ENCODE results near the gene SULT1B1.

Gene SULT1B1

GRCh38 chr4:69710580-69710979 is 49.8 kb downstream of the SULT1B1 start:
- no peak overlapping the region for H2AK5ac ChIP-seq (ENCODE audit: low read length)
- no peak overlapping the region for H3K9ac ChIP-seq (ENCODE audit: low read length)
- no peak overlapping the region for H3K4me3 ChIP-seq (ENCODE audit: low read depth, low read length)
- H3K23ac ChIP-seq (ENCODE audit: low read length): no peak overlapping the region
- H4K8ac ChIP-seq (ENCODE audit: low read depth, low read length): no peak overlapping the region
- H4K12ac ChIP-seq (ENCODE audit: low read depth, low read length): no peak overlapping the region
- H3K18ac ChIP-seq (ENCODE audit: low read length): no peak overlapping the region
- no peak overlapping the region for H3K14ac ChIP-seq (ENCODE audit: low read length)
- peaks cover 3% of the 10 kb centered on the region for H3K9me3 ChIP-seq (ENCODE audit: insufficient read depth, low read depth, low read length)
- peak in 1 of 2 donors; percentile 27 for DNase-seq
- H4K91ac ChIP-seq (ENCODE audit: low read depth, low read length): no peak overlapping the region
- no peaks in the 10 kb centered on the region for H3K27me3 ChIP-seq (ENCODE audit: insufficient read depth, low read length)
- H3K36me3 ChIP-seq (ENCODE audit: control insufficient read depth in 1 of 2, insufficient read depth in 2 of 2, low read length in 2 of 2): no peaks in the 10 kb centered on the region
- H2BK12ac ChIP-seq (ENCODE audit: low read length): no peak overlapping the region
- H3K4ac ChIP-seq (ENCODE audit: low read depth, low read length): no peak overlapping the region
- H3K4me2 ChIP-seq (ENCODE audit: low read length): no peak overlapping the region
- no peaks in the 10 kb centered on the region for H3K4me1 ChIP-seq (ENCODE audit: control insufficient read depth in 1 of 2, insufficient read depth in 2 of 2, low read length in 2 of 2)
- no CpG with 5 or more reads among the region's 2 CpGs for WGBS (ENCODE audit: extremely low coverage, insufficient coverage, insufficient read length)
- H3K27ac ChIP-seq (ENCODE audit: low read depth, low read length): no peak overlapping the region
- H2BK120ac ChIP-seq (ENCODE audit: insufficient read depth, low read length, poor library complexity): no peak overlapping the region
- no peak overlapping the region for H2AFZ ChIP-seq (ENCODE audit: insufficient read depth, low read length, poor library complexity)
- H3K79me2 ChIP-seq (ENCODE audit: control insufficient read depth, insufficient read depth, low read length, poor library complexity): no peaks in the 10 kb centered on the region
- no peaks in the 10 kb centered on the region for H3K79me1 ChIP-seq (ENCODE audit: low read length)
- no peak overlapping the region for H2BK5ac ChIP-seq (ENCODE audit: low read depth, low read length, poor library complexity)

DNA sequence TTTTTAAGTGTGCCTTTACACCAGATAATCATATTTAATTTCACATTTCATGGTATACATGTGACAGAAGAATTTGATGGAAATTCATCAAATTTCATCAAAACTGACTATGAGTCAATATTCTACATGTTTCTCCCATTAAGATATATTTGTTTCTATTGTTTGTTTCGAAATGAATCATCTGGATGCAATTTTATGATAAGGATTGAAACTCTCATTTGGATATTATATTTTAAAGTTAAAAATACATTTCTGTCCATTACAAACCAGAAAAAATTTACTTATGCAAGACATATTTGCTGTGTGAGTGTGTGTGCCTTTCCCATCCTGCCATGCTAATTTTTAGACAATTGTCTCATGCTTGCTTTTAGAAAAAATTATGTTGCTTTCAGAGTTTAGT is 52.2 kb downstream of the SULT1B1 start:
- Histone ChIP-seq H3K79me2 (ENCODE audit: control insufficient read depth, insufficient read depth, low read length, poor library complexity) (no peaks in the 10 kb centered on the region), H4K12ac (ENCODE audit: low read depth, low read length) (no peak overlapping the region), H3K4me1 (ENCODE audit: control insufficient read depth in 1 of 2, insufficient read depth in 2 of 2, low read length in 2 of 2) (no peaks in the 10 kb centered on the region), H2BK12ac (ENCODE audit: low read length) (no peak overlapping the region), H2AFZ (ENCODE audit: insufficient read depth, low read length, poor library complexity) (no peak overlapping the region), H3K4me3 (ENCODE audit: low read depth, low read length) (no peak overlapping the region), H3K36me3 (ENCODE audit: control insufficient read depth in 1 of 2, insufficient read depth in 2 of 2, low read length in 2 of 2) (no peaks in the 10 kb centered on the region), H3K4ac (ENCODE audit: low read depth, low read length) (no peak overlapping the region), H3K9me3 (ENCODE audit: insufficient read depth, low read depth, low read length) (peaks cover 3% of the 10 kb centered on the region), H2BK120ac (ENCODE audit: insufficient read depth, low read length, poor library complexity) (no peak overlapping the region), H2BK5ac (ENCODE audit: low read depth, low read length, poor library complexity) (no peak overlapping the region), H3K23ac (ENCODE audit: low read length) (no peak overlapping the region), H2AK5ac (ENCODE audit: low read length) (no peak overlapping the region), H3K27ac (ENCODE audit: low read depth, low read length) (no peak overlapping the region), H3K9ac (ENCODE audit: low read length) (no peak overlapping the region), H3K79me1 (ENCODE audit: low read length) (no peaks in the 10 kb centered on the region), H3K14ac (ENCODE audit: low read length) (no peak overlapping the region), H3K18ac (ENCODE audit: low read length) (no peak overlapping the region), H4K8ac (ENCODE audit: low read depth, low read length) (no peak overlapping the region), H3K4me2 (ENCODE audit: low read length) (no peak overlapping the region), H4K91ac (ENCODE audit: low read depth, low read length) (no peak overlapping the region), H3K27me3 (ENCODE audit: insufficient read depth, low read length) (no peaks in the 10 kb centered on the region)
- peak; percentile 1 to 61 for DNase-seq
- no CpG with 5 or more reads among the region's 1 CpG for WGBS (ENCODE audit: extremely low coverage, insufficient coverage, insufficient read length)

DNA sequence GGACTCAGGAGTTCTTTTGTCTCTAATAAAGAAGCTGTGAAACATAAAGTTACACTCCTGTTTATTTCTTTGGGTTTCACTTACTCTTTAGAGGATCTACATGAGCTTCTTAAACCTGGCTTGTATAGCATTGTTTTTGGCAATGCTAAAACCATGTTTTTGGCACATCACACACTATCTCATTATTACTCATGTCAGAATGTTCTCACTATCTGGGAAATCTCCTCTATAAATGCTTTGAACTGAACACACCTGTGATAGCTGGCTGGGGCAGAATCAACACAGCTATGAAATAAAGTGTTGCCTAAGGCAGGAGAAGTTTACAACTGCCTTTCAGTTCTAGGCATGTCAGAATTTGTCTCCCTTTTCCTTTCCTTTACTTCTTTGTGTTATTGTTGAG is 52.6 kb downstream of the SULT1B1 start:
- no peak overlapping the region for H2BK12ac ChIP-seq (ENCODE audit: low read length)
- no peak overlapping the region for H3K4ac ChIP-seq (ENCODE audit: low read depth, low read length)

DNA sequence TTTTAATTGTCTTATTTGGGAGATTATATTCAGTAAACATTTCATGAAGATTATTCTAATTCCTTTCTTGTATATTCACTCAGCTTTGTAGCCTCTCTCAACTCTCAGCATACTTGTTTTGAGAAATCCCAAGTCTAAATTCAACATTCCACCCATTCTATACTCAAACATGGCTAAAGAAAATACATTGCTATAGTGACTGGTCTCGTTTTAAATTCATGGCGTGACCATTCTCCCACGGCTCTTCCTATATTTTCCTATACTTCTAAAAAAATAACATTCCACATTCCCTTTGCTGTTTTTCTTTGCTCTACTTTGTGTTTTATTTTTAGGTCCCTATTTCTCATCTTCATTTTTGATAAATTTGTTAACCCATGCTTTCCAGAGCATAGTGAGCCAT is 58.2 kb downstream of the SULT1B1 start:
- H3K36me3 ChIP-seq (ENCODE audit: control insufficient read depth in 1 of 2, insufficient read depth in 2 of 2, low read length in 2 of 2): no peaks in the 10 kb centered on the region
- no peaks in the 10 kb centered on the region for H3K9me3 ChIP-seq (ENCODE audit: insufficient read depth, low read depth, low read length)
- no peak overlapping the region for H3K9ac ChIP-seq (ENCODE audit: low read length)
- no peak overlapping the region for H2BK12ac ChIP-seq (ENCODE audit: low read length)
- WGBS (ENCODE audit: extremely low coverage, insufficient coverage, insufficient read length): 100% methylated on average over 1 of the region's 3 CpGs
- H3K4me1 ChIP-seq (ENCODE audit: control insufficient read depth in 1 of 2, insufficient read depth in 2 of 2, low read length in 2 of 2): no peaks in the 10 kb centered on the region
- H3K79me2 ChIP-seq (ENCODE audit: control insufficient read depth, insufficient read depth, low read length, poor library complexity): no peaks in the 10 kb centered on the region
- no peak overlapping the region for H2BK120ac ChIP-seq (ENCODE audit: insufficient read depth, low read length, poor library complexity)
- H3K18ac ChIP-seq (ENCODE audit: low read length): no peak overlapping the region
- H2AFZ ChIP-seq (ENCODE audit: insufficient read depth, low read length, poor library complexity): no peak overlapping the region
- H4K12ac ChIP-seq (ENCODE audit: low read depth, low read length): no peak overlapping the region
- no peaks in the 10 kb centered on the region for H3K79me1 ChIP-seq (ENCODE audit: low read length)
- H3K4me2 ChIP-seq (ENCODE audit: low read length): no peak overlapping the region
- DNase-seq: peak in 1 of 2 donors; percentile 15
- no peak overlapping the region for H3K23ac ChIP-seq (ENCODE audit: low read length)
- H4K8ac ChIP-seq (ENCODE audit: low read depth, low read length): no peak overlapping the region
- H2AK5ac ChIP-seq (ENCODE audit: low read length): no peak overlapping the region
- no peak overlapping the region for H3K4ac ChIP-seq (ENCODE audit: low read depth, low read length)
- H2BK5ac ChIP-seq (ENCODE audit: low read depth, low read length, poor library complexity): no peak overlapping the region
- no peak overlapping the region for H3K27ac ChIP-seq (ENCODE audit: low read depth, low read length)
- H4K91ac ChIP-seq (ENCODE audit: low read depth, low read length): no peak overlapping the region
- H3K14ac ChIP-seq (ENCODE audit: low read length): no peak overlapping the region
- no peaks in the 10 kb centered on the region for H3K27me3 ChIP-seq (ENCODE audit: insufficient read depth, low read length)
- H3K4me3 ChIP-seq (ENCODE audit: low read depth, low read length): no peak overlapping the region

More for the DNA sequence above, 52.6 kb downstream of the SULT1B1 start:
- Histone ChIP-seq H2AK5ac (ENCODE audit: low read length) (no peak overlapping the region), H2BK5ac (ENCODE audit: low read depth, low read length, poor library complexity) (no peak overlapping the region), H3K14ac (ENCODE audit: low read length) (no peak overlapping the region), H3K4me1 (ENCODE audit: control insufficient read depth in 1 of 2, insufficient read depth in 2 of 2, low read length in 2 of 2) (no peaks in the 10 kb centered on the region), H4K12ac (ENCODE audit: low read depth, low read length) (no peak overlapping the region), H3K27ac (ENCODE audit: low read depth, low read length) (no peak overlapping the region), H3K36me3 (ENCODE audit: control insufficient read depth in 1 of 2, insufficient read depth in 2 of 2, low read length in 2 of 2) (no peaks in the 10 kb centered on the region), H3K4me2 (ENCODE audit: low read length) (no peak overlapping the region), H3K4me3 (ENCODE audit: low read depth, low read length) (no peak overlapping the region), H3K9ac (ENCODE audit: low read length) (no peak overlapping the region), H2BK120ac (ENCODE audit: insufficient read depth, low read length, poor library complexity) (no peak overlapping the region), H3K79me2 (ENCODE audit: control insufficient read depth, insufficient read depth, low read length, poor library complexity) (no peaks in the 10 kb centered on the region), H4K91ac (ENCODE audit: low read depth, low read length) (no peak overlapping the region), H3K79me1 (ENCODE audit: low read length) (no peaks in the 10 kb centered on the region), H3K23ac (ENCODE audit: low read length) (no peak overlapping the region), H3K9me3 (ENCODE audit: insufficient read depth, low read depth, low read length) (peaks cover 3% of the 10 kb centered on the region), H3K27me3 (ENCODE audit: insufficient read depth, low read length) (no peaks in the 10 kb centered on the region), H3K18ac (ENCODE audit: low read length) (no peak overlapping the region), H4K8ac (ENCODE audit: low read depth, low read length) (no peak overlapping the region), H2AFZ (ENCODE audit: insufficient read depth, low read length, poor library complexity) (no peak overlapping the region)
- DNase-seq: peak; percentile 22 to 73

All from trophoblast cell (in vitro differentiated cells and primary cell).